Kidney (tissue), 14 donors: ENCODE results near the gene FYCO1. TPM values are rescaled to one million over a fixed set of nuclear protein-coding genes. Genes with fewer than 3 reads are reported as not detected.

Experiments
- DNase-seq, 5 donors: peaks; one replicate each; pipeline ENCODE4 v3.0.0-alpha.2; 2013 to 2020
- FAIRE-seq: peaks from 2 replicates; lab custom pipeline; 2012; peaks lifted over from hg19 to GRCh38; lab: Jason Lieb, UNC
- H3K27ac ChIP-seq, 2 donors: one replicate each; pipeline ENCODE4 v1.7.0; 2013; ENCODE audit warnings: low read depth in 2 of 2, low read length in 2 of 2, inconsistent platforms in 1 of 2
- H3K27me3 ChIP-seq: one replicate; pipeline ENCODE4 v1.7.1; 2013; ENCODE audit warnings: low read length, inconsistent platforms; ENCODE audit not compliant: control insufficient read depth, insufficient read depth
- H3K36me3 ChIP-seq, 3 donors: one replicate each; pipeline versions ENCODE4 v1.7.0 to v1.7.1; 2013; ENCODE audit warnings: low read length in 3 of 3, control low read depth in 1 of 3, inconsistent platforms in 1 of 3; ENCODE audit not compliant: insufficient read depth in 3 of 3, control insufficient read depth in 2 of 3
- H3K4me1 ChIP-seq, 3 donors: one replicate each; pipeline versions ENCODE4 v1.7.0 to v1.7.1; 2013; ENCODE audit warnings: low read length in 3 of 3, inconsistent platforms in 1 of 3, low read depth in 1 of 3; ENCODE audit not compliant: control insufficient read depth in 2 of 3, insufficient read depth in 2 of 3
- H3K4me3 ChIP-seq, 3 donors: one replicate each; pipeline versions ENCODE4 v1.7.0 to v1.8.1; 2013; ENCODE audit warnings: low read length in 3 of 3, control low read depth in 1 of 3, inconsistent platforms in 1 of 3
- H3K9ac ChIP-seq, 3 donors: one replicate each; pipeline versions ENCODE4 v1.7.0 to v1.7.1; 2013; ENCODE audit warnings: low read length in 3 of 3, control low read depth in 1 of 3, inconsistent platforms in 1 of 3
- H3K9me3 ChIP-seq, 3 donors: one replicate each; pipeline versions ENCODE4 v1.7.0 to v1.7.1; 2013; ENCODE audit warnings: low read length in 3 of 3, control low read depth in 1 of 3, inconsistent platforms in 1 of 3; ENCODE audit not compliant: control insufficient read depth in 2 of 3, insufficient read depth in 1 of 3
- CTCF ChIP-seq: IDR thresholded peaks from 3 replicates; pipeline ENCODE4 v1.5.1; 2012; ENCODE audit warnings: mild to moderate bottlenecking, moderate library complexity, borderline replicate concordance; ENCODE audit not compliant: insufficient read depth; ENCODE audit errors: extremely low read depth
- intact Hi-C: fragments of 100-400 bp; cut with DNase I; formaldehyde crosslinking; loops from one replicate; pipeline ENCODE4 v1.11.1; 2022
- polyA plus RNA-seq: library from polyadenylated mRNA; stranded (reverse); fragments of 350-450 nt; fragmentation: Illumina TruSeq; extraction: RNeasy Lipid Tissue Mini Kit (QIAGEN cat#74804); gene quantifications from one replicate; pipeline ENCODE4 v1.2.3, GENCODE V29; 2014; ENCODE audit warnings: low read depth, low replicate concordance; ENCODE audit not compliant: insufficient read depth
- total RNA-seq: library from RNA; stranded (reverse); fragmentation: NEBNext Ultra II Directional; extraction: Animal tissue kit (Norgen Biotek cat#: 25700); gene quantifications from one replicate; pipeline ENCODE4 v1.2.1, GENCODE V29; 2021
- donor health status: control.
- donor health status: control.
- donor health status: control.
- donor health status: control.
- donor health status: control.
- donor health status: DM: yes; HTN: yes; CAD: no.
- donor health status: Normal renal cell carcinoma (clear cell type).

The FYCO1 gene
- total and polyA plus RNA-seq, 2 donors from 2014 or later, result 11.1 to 39.1 TPM

GRCh38 chr3:45938043-45938435 is 57.6 kb downstream of the FYCO1 start:
- intact Hi-C loops, result no loop called here
- Histone ChIP-seq H3K9ac (no peak overlapping the region), H3K27me3 (no peaks in the 10 kb centered on the region), H3K27ac (no peak overlapping the region), H3K4me3 (no peak overlapping the region), H3K4me1 (peaks cover 0 to 9% (median 6%) of the 10 kb centered on the region in 3 donors), H3K9me3 (no peaks in the 10 kb centered on the region), H3K36me3 (peaks cover 0 to 22% (median 19%) of the 10 kb centered on the region in 3 donors)
- FAIRE-seq (no peak), DNase-seq (no peak)
- TF ChIP-seq CTCF, result no peak

- no peak overlapping the region for H3K27ac ChIP-seq
- H3K27me3 ChIP-seq, result no peaks in the 10 kb centered on the region
- H3K9ac ChIP-seq, result no peak overlapping the region
- H3K9me3 ChIP-seq, result no peaks in the 10 kb centered on the region
- no peak for TF ChIP-seq CTCF
- intact Hi-C loops, result no loop called here
- H3K4me1 ChIP-seq, result peaks cover 0 to 8% (median 6%) of the 10 kb centered on the region in 3 donors
- DNase-seq, result no peak
- FAIRE-seq, result no peak
- H3K36me3 ChIP-seq, result peaks cover 0 to 22% (median 19%) of the 10 kb centered on the region in 3 donors
- H3K4me3 ChIP-seq, result no peak overlapping the region
Measured at GRCh38 chr3:45937206-45938042, 58.2 kb downstream of the FYCO1 start.

GRCh38 chr3:45936261-45936660 is 59.4 kb downstream of the FYCO1 start:
- H3K9ac ChIP-seq, result no peak overlapping the region
- no peaks in the 10 kb centered on the region for H3K27me3 ChIP-seq
- no peak overlapping the region for H3K4me3 ChIP-seq
- H3K27ac ChIP-seq, result no peak overlapping the region
- H3K36me3 ChIP-seq, result peaks cover 0 to 29% (median 27%) of the 10 kb centered on the region in 3 donors
- DNase-seq (no peak), FAIRE-seq (no peak)
- intact Hi-C loops, result no loop called here
- H3K4me1 ChIP-seq, result peaks cover 0 to 6% (median 5%) of the 10 kb centered on the region in 3 donors
- no peak for TF ChIP-seq CTCF
- H3K9me3 ChIP-seq, result no peaks in the 10 kb centered on the region
